GM13976 (cell line): ENCODE data around the gene CDH13.

ENCODE experiments used
- DNase-seq: peaks from one replicate; pipeline ENCODE4 v3.0.0; 2012; ENCODE audit warnings: low spot score
- in situ Hi-C: fragments of 300-500 bp; cut with MboI; formaldehyde crosslinking; loops from one replicate; pipeline ENCODE4 v1.12.0; 2022; ENCODE audit warnings: low sequenced_read_pairs, mixed read lengths, inconsistent platforms; ENCODE audit not compliant: unreplicated experiment
- TF ChIP-seq, protein P1 (sequence below): IDR thresholded peaks from 2 replicates; pipeline ENCODE4 v1.5.1; 2012; ENCODE audit warnings: borderline replicate concordance, mild to moderate bottlenecking; ENCODE audit not compliant: insufficient read depth; ENCODE audit errors: extremely low read depth, missing control alignments, control extremely low read depth

The CDH13 gene

DNA sequence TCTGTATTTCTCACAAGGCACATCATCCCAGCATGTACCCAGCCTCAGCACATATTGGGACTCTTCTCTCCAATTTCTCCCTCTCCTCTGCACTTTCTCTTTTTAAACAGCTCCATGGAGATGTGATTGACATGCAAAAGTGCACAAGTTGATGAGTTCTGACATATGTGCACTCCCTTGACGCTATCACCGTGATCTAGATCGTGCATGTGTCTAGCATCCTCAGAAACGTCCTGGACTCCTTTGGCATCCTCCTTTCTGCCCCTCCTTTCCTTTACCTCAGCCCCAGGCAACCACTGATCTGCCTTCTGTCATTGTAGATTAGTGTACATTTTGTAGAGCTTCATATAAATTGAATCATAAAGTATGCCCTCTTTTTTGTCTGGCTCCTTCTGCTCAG is 1073.0 kb downstream of the CDH13 start:
- in situ Hi-C loops: no loop called here
- no peak for DNase-seq
- TF ChIP-seq, protein P1, sequence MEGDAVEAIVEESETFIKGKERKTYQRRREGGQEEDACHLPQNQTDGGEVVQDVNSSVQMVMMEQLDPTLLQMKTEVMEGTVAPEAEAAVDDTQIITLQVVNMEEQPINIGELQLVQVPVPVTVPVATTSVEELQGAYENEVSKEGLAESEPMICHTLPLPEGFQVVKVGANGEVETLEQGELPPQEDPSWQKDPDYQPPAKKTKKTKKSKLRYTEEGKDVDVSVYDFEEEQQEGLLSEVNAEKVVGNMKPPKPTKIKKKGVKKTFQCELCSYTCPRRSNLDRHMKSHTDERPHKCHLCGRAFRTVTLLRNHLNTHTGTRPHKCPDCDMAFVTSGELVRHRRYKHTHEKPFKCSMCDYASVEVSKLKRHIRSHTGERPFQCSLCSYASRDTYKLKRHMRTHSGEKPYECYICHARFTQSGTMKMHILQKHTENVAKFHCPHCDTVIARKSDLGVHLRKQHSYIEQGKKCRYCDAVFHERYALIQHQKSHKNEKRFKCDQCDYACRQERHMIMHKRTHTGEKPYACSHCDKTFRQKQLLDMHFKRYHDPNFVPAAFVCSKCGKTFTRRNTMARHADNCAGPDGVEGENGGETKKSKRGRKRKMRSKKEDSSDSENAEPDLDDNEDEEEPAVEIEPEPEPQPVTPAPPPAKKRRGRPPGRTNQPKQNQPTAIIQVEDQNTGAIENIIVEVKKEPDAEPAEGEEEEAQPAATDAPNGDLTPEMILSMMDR: no peak

DNA sequence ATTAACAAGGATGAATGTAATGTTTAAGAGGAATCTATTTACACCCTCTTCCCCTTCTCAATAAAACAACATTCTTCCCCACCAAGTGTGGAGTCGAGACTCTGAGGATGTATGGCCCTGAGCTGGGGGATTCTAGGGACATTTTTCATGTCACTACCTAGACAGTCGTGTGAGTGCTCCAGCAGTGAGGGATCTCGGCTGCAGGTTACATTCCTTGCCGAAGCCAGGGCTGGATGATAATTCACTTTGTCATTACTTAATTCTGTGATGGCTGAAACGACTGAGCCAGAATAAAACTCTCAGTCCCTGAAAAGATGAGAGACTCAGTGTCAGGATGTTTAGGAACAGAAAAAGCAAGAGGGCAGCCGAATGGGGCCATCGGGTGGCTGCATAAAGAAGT is 1074.1 kb downstream of the CDH13 start:
- no peak for DNase-seq
- in situ Hi-C loops: no loop called here
- TF ChIP-seq, protein P1: no peak

DNA sequence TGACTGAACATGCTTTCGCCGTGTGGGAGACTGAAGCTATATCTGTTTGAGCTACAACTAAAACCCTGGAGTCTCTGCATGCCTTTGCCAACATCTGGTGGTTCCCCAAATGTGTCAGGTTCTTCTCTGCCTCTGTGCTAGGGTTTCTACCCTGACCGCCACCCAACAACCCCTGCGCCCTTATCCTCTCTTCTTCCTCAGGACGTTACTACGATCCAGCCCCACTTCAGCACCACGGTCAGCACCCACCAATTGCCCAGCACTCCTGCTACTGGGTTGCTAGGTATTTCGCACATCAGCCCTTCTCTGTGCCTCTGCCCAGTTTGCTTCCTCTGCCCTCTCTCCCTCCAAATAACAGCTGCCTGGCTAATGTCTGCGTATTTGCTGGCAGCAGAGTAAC is 1074.7 kb downstream of the CDH13 start:
- DNase-seq: no peak
- TF ChIP-seq, protein P1: no peak
- in situ Hi-C loops: no loop called here

DNA sequence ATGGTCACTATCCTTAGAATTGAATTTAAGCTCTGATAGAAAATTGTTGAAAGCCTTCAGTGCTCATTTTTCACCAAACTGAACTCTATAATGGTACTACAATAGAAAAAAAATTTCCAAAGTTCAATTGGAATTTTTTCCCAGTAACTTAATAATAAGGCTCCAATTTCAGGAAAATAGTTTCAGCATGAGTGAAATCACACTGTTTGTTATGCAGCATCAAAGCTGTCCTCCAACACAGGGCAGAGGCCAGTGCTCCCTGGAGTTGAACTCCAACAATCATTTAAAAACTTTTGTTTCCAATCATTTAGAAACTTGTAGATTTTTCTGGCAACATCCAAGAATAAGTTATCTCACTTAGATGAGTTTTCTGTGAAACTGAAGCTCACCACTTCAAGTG is 1077.9 kb downstream of the CDH13 start:
- TF ChIP-seq, protein P1: no peak
- no peak for DNase-seq
- in situ Hi-C loops: no loop called here

DNA sequence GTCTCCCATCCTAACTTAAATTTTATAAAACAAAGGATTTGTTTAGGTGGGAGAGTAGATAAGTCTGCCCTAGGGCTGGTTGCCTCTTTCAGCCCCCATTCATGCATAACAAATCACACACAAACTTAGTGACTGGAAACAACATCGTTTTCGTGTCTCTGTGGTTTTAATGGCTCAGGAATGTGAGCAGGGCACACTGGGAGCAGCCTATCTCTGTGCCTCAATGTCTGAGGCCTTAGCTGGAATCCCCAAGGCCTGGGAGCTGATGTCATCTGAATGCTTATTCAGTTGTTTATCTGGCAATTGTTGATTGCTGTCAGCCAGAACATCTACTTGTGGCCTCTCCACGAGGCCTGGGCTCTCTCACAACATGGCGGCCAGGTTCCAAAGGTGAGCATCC is 1079.1 kb downstream of the CDH13 start:
- in situ Hi-C loops: no loop called here
- TF ChIP-seq, protein P1: no peak
- no peak for DNase-seq

DNA sequence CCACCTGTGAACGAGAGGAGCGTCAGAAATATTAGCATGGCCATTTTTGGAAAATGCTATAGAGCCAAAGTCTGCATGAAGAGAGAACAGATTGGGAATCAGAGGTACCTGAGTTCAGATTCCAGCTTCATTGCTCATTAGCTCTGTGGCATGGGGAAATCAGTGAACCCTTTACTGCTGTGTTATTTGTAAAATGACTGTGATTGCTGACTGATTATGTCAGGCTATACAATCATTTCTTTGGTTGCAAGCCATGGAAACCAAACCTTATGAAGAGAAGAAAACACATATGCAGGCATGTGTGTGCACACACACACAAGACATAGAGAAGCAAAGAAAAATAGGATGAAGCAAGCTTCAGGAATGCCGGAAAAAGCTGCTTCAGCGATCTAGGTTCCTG is 1079.6 kb downstream of the CDH13 start:
- no peak for DNase-seq
- in situ Hi-C loops: no loop called here
- TF ChIP-seq, protein P1: no peak

DNA sequence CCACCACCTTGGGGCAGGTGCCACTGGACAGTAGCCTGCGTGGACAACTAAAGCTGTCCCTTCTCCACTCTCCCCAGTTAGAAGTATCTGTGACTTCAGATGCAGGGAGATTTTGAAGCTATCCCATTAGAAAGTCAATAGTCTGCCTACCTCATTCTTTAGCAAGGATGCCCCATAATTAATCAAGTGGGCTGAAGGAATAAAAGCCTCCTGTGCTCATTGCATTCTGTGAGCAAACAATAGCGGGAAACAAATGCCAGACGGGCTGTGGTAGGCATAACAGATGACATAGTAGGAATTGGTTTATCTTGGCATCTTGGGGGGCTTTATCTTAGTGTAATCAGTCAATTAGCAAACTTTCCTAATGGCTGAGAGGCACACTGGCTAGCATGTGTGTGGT is 1084.3 kb downstream of the CDH13 start:
- in situ Hi-C loops: no loop called here
- DNase-seq: no peak
- TF ChIP-seq, protein P1: no peak
